ENCODE results near the gene BLVRA.
A peak's percentile ranks its signal among the peaks of the same experiment; 100 is the strongest.
"Not testable (repeated sequence)": the region's sequence is repeated elsewhere in the genome, so short reads cannot be mapped to it uniquely, and the experiment has no call there.

BLVRA gene

DNA sequence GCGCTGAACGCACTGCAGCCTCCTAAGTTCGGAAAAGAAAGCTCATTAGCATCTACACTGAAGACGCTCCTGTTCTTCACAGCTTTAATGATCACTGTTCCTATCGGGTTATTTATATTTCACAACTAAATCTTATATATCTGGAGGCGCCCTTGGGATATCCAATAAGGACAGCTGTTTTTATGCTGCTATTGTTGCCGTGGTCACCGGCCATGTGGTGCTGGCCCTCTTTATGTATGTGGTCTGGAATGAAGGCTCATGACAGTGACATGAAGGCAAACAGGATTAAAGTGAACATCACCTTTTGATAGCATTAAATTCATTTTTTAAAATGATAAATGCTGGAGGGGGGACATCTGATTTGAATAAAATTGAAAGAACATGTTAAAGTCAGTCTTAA lies 8.8 kb downstream of the BLVRA start:
- H3K27ac ChIP-seq, result no peak overlapping the region
- DNase-seq (ENCODE audit: low read depth, low spot score), result no peak

DNA sequence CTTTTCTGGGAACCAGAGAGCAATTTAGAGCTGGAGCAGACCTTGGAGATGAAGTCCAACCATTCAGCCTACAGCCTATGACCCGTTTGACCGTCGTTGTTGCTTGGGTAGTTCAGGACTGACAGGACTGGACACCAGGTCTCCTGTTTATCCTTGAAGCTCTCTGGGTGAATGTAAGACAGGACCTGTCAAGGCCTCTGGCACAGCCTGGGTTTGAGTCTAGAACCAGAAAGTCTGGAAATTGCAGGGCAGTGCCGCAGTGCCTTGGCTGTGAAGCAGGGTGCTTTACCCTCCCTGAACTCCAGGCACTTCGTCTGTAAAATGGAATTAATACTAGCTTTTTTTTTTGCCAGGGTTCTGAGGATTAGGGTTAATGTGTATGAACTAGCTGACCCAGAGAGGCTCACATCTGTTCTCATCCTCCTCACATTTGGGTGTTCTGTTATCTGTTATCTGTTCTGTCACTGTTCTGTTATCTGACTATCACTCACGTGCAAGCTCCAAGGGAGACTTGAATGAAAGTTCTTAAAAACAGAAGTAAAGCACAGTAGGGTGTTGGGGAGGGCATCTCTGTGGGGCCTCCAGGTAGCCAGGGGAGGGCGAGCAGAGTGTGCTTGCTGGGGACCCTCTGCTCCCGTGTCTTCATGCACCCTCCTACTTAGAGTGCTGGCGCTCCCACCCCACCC lies 9.9 kb downstream of the BLVRA start:
- no peak for DNase-seq (ENCODE audit: low read depth, low spot score)
- no peak overlapping the region for H3K27ac ChIP-seq

DNA sequence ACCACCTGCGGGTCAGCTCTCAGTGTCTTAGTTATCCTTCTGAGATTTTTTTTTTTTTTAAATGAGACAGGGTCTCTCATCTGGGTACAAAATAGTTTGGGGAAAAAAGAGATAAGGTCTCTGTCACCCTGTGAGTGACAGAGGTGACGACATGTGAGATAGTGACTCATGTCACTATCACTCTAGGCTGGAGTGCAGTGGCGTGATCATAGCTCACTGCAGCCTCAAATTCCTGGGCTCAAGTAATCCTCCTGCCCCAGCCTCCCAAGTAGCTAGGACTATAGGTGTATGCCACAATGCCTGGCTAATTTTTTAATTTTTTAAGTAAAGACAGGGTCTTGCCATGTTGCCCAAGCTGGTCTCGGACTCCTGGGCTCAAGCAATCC lies 10.4 kb downstream of the BLVRA start:
- H3K27ac ChIP-seq, result no peak overlapping the region
- no peak for DNase-seq (ENCODE audit: low read depth, low spot score)

DNA sequence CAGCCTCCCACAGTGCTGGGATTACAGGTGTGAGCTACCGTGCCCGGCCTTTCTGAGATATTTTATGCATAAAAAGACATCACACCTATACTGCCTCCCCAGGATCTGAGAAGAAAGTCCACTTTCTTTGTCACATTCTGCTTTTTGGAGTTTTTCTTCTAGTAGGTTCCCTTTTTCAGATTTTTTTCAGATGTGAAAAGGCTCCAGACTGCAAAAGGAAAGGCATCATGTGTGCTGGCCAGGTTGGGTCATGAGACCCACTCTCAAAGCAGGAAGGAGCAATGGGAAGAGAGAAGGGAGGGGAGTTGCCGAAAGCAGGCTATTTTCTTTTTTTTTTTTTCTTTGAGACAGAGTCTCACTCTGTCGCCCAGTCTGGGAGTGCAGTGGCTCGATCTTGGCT lies 10.8 kb downstream of the BLVRA start:
- DNase-seq (ENCODE audit: low read depth, low spot score), result no peak
- H3K27ac ChIP-seq, result no peak overlapping the region

DNA sequence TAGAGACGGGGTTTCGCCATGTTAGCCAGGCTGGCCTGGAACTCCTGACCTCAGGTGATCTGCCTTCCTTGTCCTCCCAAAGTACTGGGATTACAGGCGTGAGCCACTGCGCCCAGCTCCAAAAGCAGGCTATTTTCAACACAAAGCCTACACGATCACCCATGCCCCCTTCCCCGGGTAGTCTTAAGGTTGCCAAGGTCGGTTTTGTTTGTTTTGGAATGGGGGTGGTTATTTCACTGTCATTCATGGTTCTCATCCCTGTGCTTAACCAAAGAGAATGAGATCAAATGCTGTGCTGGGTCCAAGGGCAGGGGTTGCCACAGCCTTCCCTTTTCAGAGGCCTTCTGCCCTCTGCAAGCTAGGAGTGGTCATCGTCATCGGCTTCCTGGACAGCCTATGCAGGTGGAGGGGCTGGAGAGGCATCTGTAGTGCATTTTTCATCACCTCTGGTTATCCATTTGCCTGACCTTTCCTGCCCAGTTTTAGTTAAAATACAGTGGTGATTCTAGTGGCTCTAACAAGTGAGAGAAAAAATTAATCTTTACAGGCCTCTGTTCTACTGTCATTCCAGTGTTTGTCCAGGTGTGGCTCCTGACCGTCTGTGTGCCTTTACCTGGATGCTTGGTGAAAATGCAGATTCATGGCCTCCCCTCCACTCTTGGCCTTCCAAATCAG lies 11.4 kb downstream of the BLVRA start:
- no peak for DNase-seq (ENCODE audit: low read depth, low spot score)
- no peak overlapping the region for H3K27ac ChIP-seq

DNA sequence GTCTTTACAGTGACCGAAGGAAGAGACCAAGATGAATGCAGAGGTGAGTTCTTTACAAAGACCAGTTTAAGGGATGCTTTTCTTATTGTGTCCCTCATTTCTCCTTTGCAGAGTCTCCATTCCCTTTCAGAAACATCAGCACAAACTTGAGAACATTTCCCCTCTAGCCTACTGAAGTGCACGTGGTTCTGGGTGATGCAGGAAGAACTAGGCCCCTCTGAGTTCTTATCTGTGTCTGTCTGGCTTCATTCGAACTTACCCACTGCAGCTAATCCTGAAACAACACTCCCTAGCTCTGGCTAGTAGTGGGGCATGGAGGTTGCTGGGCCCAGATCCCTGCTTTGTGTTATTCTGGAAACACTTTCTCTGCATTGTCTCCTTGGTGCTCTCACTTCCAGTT lies 12.6 kb downstream of the BLVRA start:
- no peak for DNase-seq (ENCODE audit: low read depth, low spot score)
- no peak overlapping the region for H3K27ac ChIP-seq

DNA sequence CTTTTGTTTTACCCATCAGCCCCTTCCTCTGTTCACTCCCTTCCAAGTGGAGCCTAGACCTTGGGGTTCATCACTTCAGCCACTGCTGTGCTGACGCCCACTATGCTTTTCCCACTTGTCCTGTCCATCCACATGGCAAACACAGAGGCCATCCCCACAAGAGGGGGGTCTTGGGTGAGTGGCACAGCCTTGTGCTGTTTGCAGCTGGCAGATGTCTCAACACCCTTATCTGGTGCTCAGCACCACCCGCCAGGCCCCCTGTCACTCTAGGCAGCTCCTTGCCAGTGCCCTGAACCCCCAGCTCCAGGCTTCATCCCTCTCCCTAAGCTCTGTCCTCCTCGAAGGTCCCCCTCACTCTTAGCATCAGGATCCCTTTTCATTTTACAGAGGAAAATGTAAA lies 13.1 kb downstream of the BLVRA start:
- DNase-seq (ENCODE audit: low read depth, low spot score), result no peak
- no peak overlapping the region for H3K27ac ChIP-seq

DNA sequence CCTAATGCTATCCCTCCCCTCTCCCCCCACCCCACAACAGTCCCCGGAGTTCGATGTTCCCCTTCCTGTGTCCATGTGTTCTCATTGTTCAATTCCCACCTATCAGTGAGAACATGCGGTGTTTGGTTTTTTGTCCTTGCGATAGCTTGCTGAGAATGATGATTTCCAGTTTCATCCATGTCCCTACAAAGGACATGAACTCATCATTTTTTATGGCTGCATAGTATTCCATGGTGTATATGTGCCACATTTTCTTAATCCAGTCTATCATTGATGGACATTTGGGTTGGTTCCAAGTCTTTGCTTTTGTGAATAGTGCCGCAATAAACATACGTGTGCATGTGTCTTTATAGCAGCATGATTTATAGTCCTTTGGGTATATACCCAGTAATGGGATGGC lies 14.8 kb downstream of the BLVRA start:
- H3K27ac ChIP-seq; DNase-seq (ENCODE audit: low read depth, low spot score): not testable (repeated sequence)

DNA sequence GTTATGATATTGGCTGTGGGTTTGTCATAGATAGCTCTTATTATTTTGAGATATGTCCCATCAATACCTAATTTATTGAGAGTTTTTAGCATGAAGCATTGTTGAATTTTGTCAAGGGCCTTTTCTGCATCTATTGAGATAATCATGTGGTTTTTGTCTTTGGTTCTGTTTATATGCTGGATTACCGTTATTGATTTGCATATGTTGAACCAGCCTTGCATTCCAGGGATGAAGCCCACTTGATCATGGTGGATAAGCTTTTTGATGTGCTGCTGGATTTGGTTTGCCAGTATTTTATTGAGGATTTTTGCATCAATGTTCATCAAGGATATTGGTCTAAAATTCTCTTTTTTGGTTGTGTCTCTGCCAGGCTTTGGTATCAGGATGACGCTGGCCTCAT lies 16.8 kb downstream of the BLVRA start:
- H3K27ac ChIP-seq, result not testable (repeated sequence)

DNA sequence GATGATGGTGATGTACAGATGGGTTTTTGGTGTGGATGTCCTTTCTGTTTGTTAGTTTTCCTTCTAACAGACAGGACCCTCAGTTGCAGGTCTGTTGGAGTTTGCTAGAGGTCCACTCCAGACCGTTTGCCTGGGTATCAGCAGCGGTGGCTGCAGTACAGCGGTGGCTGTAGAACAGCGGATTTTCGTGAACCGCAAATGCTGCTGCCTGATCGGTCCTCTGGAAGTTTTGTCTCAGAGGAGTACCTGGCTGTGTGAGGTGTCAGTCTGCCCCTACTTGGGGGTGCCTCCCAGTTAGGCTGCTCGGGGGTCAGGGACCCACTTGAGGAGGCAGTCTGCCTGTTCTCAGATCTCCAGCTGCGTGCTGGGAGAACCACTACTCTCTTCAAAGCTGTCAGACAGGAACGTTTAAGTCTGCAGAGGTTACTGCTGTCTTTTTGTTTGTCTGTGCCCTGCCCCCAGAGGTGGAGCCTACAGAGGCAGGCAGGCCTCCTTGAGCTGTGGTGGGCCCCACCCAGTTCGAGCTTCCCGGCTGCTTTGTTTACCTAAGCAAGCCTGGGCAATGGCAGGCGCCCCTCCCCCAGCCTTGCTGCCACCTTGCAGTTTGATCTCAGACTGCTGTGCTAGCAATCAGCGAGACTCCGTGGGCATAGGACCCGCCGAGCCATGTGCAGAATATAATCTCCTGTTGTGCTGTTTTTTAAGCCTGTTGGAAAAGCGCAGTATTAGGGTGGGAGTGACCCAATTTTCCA lies 20.0 kb downstream of the BLVRA start:
- not testable (repeated sequence) for DNase-seq (ENCODE audit: low read depth, low spot score); H3K27ac ChIP-seq

More for the DNA sequence above, 16.8 kb downstream of the BLVRA start:
- not testable (repeated sequence) for DNase-seq (ENCODE audit: low read depth, low spot score)

DNA sequence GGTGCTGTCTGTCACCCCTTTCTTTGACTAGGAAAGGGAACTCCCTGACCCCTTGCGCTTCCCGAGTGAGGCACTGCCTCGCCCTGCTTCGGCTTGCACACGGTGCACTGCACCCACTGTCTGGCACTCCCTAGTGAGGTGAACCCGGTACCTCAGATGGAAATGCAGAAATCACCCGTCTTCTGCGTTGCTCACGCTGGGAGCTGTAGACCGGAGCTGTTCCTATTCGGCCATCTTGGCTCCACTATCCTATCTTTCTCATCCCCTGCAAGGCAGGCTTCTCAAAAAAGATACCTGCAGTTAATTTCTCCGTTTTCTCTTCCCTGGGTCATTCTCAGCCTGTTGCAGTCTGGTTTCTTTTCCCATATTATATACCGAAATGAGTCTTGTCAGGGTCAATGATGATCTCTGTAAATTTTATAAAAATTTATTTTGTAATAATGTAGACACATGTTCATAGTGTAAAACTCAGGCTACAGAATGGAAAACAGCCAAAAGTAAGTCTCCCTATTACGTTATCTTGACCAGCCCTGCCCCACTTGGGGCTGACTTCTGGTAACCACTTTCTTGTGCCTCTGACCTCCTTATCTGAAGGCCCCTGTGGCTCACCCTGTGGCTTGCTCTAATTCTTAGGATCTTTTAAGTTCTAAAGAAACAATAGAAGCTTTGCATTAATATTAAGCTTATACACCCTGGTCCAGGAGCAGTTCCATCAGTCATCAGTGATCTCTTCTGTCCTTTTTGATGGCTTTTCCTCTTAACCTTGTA lies 20.7 kb downstream of the BLVRA start:
- H3K27ac ChIP-seq, result no peak overlapping the region
- DNase-seq (ENCODE audit: low read depth, low spot score), result no peak

DNA sequence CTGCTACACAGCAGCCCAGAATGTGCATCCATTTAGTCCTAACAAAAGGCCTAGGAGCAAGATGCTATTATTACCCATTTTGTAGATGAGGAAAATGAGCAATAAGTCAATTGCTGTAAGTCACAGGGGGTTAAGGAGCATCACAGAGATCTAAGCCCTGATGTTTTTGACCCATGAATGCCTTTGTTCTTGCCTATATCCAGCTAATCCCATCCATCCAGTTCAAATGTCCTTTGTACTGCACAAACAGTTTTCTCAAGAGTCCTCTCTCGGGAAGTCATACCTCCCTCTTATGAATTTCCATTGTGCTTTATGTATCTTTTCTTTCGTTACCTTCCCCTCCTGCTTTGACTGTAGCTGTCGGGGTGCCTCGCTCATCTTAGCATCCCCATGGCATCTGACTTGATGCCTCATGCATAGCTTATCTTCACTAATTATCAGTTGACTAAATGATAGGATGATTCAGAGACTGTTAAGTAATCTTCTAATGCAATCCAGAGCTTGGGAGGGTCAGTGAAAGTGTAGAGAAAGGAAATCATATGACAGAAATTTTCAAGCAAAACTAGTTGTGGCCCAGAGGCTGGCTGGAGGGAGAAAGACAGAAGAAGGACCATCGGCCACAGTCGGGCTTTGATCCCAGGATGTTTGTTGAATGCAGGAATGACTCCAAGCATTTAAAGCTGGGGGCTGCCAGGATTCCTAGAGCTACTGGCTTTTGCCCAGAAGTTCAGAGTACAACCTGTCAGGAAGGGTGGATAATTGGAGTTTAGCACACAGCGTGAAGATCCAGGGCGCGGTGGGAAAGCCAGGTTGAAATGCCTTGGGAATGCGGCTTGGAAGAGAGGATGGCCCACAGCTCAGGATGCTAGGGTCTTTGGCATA lies 23.5 kb downstream of the BLVRA start:
- no peak overlapping the region for H3K27ac ChIP-seq
- peak; percentile 20 for DNase-seq (ENCODE audit: low read depth, low spot score)

DNA sequence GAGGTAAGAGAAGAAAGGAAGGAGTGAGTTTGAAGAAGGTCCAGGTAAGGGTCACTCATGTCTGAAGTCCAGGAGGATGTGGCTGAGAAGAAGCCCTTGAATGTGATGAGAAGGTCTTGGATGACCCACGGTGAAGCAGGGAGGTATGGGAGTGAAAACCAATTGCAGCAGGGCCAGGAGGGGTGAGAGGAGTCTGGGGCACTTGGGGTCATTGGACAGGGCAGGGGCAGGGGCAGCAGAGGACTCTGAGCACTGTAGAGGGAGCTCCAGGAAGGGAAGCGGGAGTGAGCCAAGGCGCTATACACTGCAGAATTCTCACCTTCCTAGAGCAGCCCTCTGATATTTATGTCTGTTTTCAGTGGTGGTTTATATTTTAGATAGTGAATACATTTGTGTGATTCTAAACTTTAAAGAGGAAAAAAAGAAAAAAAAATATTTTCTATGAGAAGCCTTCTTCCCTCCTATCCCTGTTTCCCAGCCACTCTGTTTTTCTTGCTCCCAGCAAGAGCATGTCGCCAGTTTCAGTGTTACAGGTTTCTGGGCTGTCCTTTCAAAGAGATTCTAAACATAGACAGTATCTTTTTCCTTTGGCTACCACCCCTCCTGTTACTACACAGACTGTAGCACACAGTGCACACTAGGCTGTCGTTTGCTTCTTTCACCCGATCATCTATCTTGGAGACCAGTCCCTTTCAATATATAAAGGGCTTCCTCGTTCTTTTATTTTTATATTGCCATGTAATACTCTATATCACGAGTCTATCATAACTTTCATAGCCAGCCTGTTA lies 24.5 kb downstream of the BLVRA start:
- no peak for DNase-seq (ENCODE audit: low read depth, low spot score)
- H3K27ac ChIP-seq, result no peak overlapping the region

DNA sequence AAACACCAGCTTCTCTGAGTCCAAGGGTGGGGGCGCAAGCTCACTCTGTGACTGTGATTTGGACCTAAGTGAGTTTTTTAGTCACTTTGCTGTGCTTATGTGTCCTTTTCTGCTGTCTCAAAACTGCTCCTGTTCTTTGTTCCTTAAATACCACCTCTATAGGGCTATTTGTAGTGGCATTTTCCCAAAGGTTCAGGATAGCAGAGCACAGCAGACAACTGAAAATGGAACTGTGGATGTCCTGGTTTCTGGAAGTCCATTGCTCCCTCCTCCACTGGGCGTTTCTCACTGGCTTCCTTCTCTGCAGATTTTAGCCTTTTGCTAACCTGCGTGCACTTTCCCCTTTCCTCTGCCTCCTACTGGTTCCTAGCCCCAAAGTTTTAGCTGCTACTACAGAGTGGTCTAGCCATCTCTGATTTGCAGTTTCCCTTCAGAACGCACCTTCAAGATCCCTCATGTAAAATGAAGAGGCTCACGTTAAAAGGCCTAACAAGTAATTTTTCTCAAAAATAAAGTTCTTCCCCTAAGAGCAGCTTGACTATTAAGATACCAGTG lies 25.6 kb downstream of the BLVRA start:
- H3K27ac ChIP-seq, result no peak overlapping the region
- no peak for DNase-seq (ENCODE audit: low read depth, low spot score)

DNA sequence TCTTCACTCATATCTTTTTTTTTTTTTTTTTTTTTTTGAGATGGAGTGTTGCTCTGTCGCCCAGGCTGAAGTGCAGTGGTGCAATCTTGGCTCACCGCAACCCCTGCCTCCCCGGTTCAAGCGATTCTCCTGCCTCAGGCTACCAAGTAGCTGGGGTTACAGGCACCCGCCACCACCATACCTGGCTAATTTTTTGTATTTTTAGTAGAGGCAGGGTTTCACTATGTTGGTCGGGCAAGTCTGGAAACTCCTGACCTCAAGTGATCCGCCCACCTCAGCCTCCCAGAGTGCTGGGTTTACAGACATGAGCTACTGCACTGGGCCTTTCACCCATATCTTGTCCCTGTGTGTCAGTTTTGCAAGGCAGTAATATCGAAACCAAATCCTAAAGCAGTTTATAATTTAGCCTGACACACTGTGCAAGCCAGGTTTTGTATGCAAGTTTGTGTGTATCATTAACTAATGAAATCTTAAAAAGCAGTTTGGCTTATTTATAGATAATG lies 26.2 kb downstream of the BLVRA start:
- DNase-seq (ENCODE audit: low read depth, low spot score), result not testable (repeated sequence)
- peak overlapping the region; percentile 32 for H3K27ac ChIP-seq

DNA sequence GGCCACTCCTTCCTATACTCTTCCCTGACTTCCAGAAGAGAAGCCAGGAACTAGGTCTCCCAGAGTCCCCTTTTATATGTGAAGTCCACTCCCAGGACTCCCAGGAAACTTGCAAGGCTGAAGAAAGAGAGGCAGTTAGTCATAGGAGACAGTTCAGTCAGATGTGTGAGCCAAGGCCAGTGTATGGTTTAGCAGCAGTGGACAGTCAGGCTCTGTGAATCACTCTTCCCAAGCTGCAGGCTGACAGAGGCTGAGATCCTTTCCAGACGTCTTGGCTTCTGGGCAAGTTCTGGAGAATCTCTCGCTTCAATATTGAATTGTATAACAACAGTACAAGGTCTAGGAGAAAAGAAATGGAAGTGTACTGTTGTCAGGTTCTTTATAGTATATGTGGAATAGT lies 26.9 kb downstream of the BLVRA start:
- DNase-seq (ENCODE audit: low read depth, low spot score), result peak; percentile 44
- peak overlapping the region; percentile 32 for H3K27ac ChIP-seq

DNA sequence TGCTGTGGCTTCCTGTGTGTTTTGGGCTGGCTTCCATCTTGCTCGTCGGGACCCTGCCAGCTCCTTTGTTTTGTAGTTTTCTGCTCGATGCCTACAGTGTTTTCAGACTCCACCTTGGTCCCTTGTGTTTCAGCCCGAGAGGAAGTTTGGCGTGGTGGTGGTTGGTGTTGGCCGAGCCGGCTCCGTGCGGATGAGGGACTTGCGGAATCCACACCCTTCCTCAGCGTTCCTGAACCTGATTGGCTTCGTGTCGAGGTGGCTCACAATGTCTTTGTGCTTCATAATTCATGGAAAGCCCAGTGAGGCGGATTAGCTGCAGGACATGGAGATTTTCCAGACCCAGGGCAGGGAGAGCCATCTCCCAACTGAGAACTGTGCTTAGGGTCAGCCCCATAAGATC lies 29.3 kb downstream of the BLVRA start:
- no peak for DNase-seq (ENCODE audit: low read depth, low spot score)
- H3K27ac ChIP-seq, result no peak overlapping the region

DNA sequence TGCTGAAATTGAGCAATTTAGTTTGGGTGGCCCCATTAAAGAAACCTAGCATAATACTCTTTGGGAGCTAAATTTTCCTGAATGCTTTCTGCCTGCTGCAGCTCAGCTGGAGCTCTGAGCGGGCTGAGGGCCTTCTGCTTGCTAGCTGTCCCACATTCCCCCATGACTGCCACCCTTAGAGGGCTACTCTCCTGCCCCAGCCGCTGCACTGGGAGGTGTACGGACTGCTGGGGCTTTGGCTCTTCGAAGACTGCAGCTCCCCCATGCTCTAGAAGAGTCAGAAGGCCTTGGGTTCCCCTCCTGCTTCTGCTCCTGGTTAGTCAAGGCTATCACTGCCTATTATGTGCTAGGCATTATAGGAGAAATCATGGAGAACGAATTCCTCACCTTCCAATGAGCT lies 31.5 kb downstream of the BLVRA start:
- no peak for DNase-seq (ENCODE audit: low read depth, low spot score)
- H3K27ac ChIP-seq, result no peak overlapping the region

All from epithelial cell of prostate (primary cell).